Hippocampal formation (tissue), 2 donors: ENCODE results near the gene NT5DC4.

ENCODE experiments used
- DNase-seq, 2 donors: peaks; one replicate each; lab custom pipeline; 2025; lab: John Stamatoyannopoulos, UW

Gene NT5DC4

GRCh38 chr2:112720785-112721184, at the start of gene NT5DC4:
Gene NT5DC4, plus strand, starts transcription at chr2:112721020. Its CDS starts 60 bp downstream, at chr2:112721080.
- no peak for DNase-seq

GRCh38 chr2:112671801-112672200, 49.0 kb upstream of the NT5DC4 start:
- DNase-seq: peak in 1 of 2 donors; percentile 11

GRCh38 chr2:112673008-112673407, 47.8 kb upstream of the NT5DC4 start:
- DNase-seq: no peak

GRCh38 chr2:112674229-112674628, 46.6 kb upstream of the NT5DC4 start:
- peak; percentile 15 to 27 for DNase-seq

- peak; percentile 24 to 45 for DNase-seq
Measured at GRCh38 chr2:112679484-112679883, 41.3 kb upstream of the NT5DC4 start.

GRCh38 chr2:112680666-112681101, 40.1 kb upstream of the NT5DC4 start:
- DNase-seq: no peak

GRCh38 chr2:112682101-112682500, 38.7 kb upstream of the NT5DC4 start:
- DNase-seq: no peak

- no peak for DNase-seq
Measured at GRCh38 chr2:112683550-112684414, 37.0 kb upstream of the NT5DC4 start.

GRCh38 chr2:112684415-112684775, 36.4 kb upstream of the NT5DC4 start:
- DNase-seq: no peak

GRCh38 chr2:112685271-112685884, 35.4 kb upstream of the NT5DC4 start:
- DNase-seq: no peak

- DNase-seq: no peak
Measured at GRCh38 chr2:112686348-112687217, 34.2 kb upstream of the NT5DC4 start.

- DNase-seq: no peak
Measured at GRCh38 chr2:112687522-112687921, 33.3 kb upstream of the NT5DC4 start.

- DNase-seq: no peak
Measured at GRCh38 chr2:112688086-112688880, 32.5 kb upstream of the NT5DC4 start.

GRCh38 chr2:112690853-112691401, 29.9 kb upstream of the NT5DC4 start:
- DNase-seq: peak; percentile 37 to 39

GRCh38 chr2:112691881-112692281, 28.9 kb upstream of the NT5DC4 start:
- peak in 1 of 2 donors; percentile 17 for DNase-seq

GRCh38 chr2:112692495-112692911, 28.3 kb upstream of the NT5DC4 start:
- no peak for DNase-seq

- DNase-seq: no peak
Measured at GRCh38 chr2:112692918-112693317, 27.9 kb upstream of the NT5DC4 start.

GRCh38 chr2:112693596-112693995, 27.2 kb upstream of the NT5DC4 start:
- no peak for DNase-seq

GRCh38 chr2:112694182-112694581, 26.6 kb upstream of the NT5DC4 start:
- DNase-seq: no peak

GRCh38 chr2:112698834-112699515, 21.8 kb upstream of the NT5DC4 start:
- no peak for DNase-seq
